GM19239 (cell line): Measurements from ENCODE around the gene RGR.
"Not testable (repeated sequence)": the region's sequence is repeated elsewhere in the genome, so short reads cannot be mapped to it uniquely, and the experiment has no call there.

Experiments used
- DNase-seq: peaks from one replicate; pipeline ENCODE4 v3.0.0; 2011; ENCODE audit warnings: low spot score; ENCODE audit not compliant: insufficient read length
- FAIRE-seq: peaks from 2 replicates; lab custom pipeline; 2011; peaks lifted over from hg19 to GRCh38; lab: Jason Lieb, UNC

RGR gene

GRCh38 chr10:84254552-84255478 lies 10.0 kb downstream of the RGR start:
- DNase-seq = no peak
- no peak for FAIRE-seq

GRCh38 chr10:84256510-84257342 lies 11.9 kb downstream of the RGR start:
- FAIRE-seq = peak; percentile 14
- no peak for DNase-seq

- DNase-seq (no peak), FAIRE-seq (no peak)
These were observed 12.6 kb downstream of the RGR start for GRCh38 chr10:84257343-84258020.

- DNase-seq = no peak
These were observed 13.3 kb downstream of the RGR start for GRCh38 chr10:84258034-84258695.

GRCh38 chr10:84261236-84261915 lies 16.5 kb downstream of the RGR start:
- FAIRE-seq (no peak), DNase-seq (no peak)

More at GRCh38 chr10:84258034-84258695, 13.3 kb downstream of the RGR start:
- no peak for FAIRE-seq

- FAIRE-seq (no peak), DNase-seq (no peak)
These were observed 17.5 kb downstream of the RGR start for GRCh38 chr10:84262190-84262956.

GRCh38 chr10:84263716-84264115 lies 18.9 kb downstream of the RGR start:
- FAIRE-seq (no peak), DNase-seq (no peak)

- DNase-seq (peak; percentile 40), FAIRE-seq (peak; percentile 82)
These were observed 19.8 kb downstream of the RGR start for GRCh38 chr10:84264611-84265141.

GRCh38 chr10:84265418-84265817 lies 20.6 kb downstream of the RGR start:
- no peak for DNase-seq

GRCh38 chr10:84267503-84268126 lies 22.8 kb downstream of the RGR start:
- FAIRE-seq = no peak
- DNase-seq = no peak

More at GRCh38 chr10:84265418-84265817, 20.6 kb downstream of the RGR start:
- FAIRE-seq = no peak

- DNase-seq (no peak), FAIRE-seq (no peak)
These were observed 24.3 kb downstream of the RGR start for GRCh38 chr10:84269162-84269561.

GRCh38 chr10:84269773-84270172 lies 24.9 kb downstream of the RGR start:
- FAIRE-seq (no peak), DNase-seq (no peak)

GRCh38 chr10:84270708-84271107 lies 25.9 kb downstream of the RGR start:
- FAIRE-seq (no peak), DNase-seq (no peak)

- not testable (repeated sequence) for DNase-seq, FAIRE-seq
These were observed 35.1 kb downstream of the RGR start for GRCh38 chr10:84279876-84280475.

- DNase-seq (no peak), FAIRE-seq (no peak)
These were observed 41.8 kb downstream of the RGR start for GRCh38 chr10:84286695-84287094.

- FAIRE-seq (no peak), DNase-seq (no peak)
These were observed 43.3 kb downstream of the RGR start for GRCh38 chr10:84288151-84288550.

- DNase-seq (no peak), FAIRE-seq (no peak)
These were observed 44.8 kb downstream of the RGR start for GRCh38 chr10:84289521-84290200.
